ENCODE data around the gene SSBP4.
A peak's percentile ranks its signal among the peaks of the same experiment; 100 is the strongest.
"Not testable (repeated sequence)": the region's sequence is repeated elsewhere in the genome, so short reads cannot be mapped to it uniquely, and the experiment has no call there.

The SSBP4 gene

DNA sequence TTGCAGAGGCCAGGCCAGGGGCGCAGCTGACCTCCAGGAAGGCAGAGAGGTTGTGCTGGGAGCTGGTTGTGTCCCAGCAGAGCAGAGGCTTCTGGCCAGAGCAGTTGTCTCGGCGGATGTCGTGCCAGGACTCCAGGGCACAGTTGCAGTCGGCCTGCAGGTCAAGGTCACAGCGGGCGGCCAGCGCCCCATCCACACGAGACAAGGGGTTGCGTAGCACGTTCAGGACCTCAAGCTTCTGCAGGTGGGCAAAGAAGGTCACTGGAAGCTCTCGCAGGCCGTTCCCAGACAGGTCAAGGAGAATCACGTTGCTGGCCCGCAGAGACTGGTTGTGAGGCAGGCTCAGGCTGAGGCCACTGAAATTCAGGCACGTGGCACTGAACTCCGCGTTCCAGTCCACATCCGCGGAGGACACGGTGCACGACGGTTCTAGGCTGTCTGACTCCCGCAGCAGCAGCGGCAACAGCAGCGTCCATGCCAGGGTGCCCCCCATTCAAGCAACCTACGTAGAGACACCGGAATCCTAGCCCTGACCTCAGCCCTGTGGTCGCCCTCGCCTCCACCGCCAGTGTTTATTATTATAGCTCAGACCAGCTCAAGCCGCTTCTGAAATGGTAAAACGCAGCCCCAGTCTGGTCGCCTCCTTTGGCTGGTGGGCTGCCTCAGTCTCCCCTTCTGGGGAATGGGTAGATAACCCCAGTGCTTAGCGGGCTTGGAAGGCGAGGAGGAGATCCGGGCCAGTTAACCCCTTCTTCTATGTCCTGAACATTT lies 22.5 kb upstream of the SSBP4 start:
- no peak for DNase-seq

- DNase-seq, result no peak
Measured at GRCh38 chr19:18397242-18398202, 21.7 kb upstream of the SSBP4 start, which contains the start of gene LRRC25. TSS of gene LRRC25 (minus strand) at chr19:18397622. CDS start at chr19:18396963, 659 bp downstream.

GRCh38 chr19:18399008-18399407 lies 20.2 kb upstream of the SSBP4 start:
- no peak for DNase-seq

DNA sequence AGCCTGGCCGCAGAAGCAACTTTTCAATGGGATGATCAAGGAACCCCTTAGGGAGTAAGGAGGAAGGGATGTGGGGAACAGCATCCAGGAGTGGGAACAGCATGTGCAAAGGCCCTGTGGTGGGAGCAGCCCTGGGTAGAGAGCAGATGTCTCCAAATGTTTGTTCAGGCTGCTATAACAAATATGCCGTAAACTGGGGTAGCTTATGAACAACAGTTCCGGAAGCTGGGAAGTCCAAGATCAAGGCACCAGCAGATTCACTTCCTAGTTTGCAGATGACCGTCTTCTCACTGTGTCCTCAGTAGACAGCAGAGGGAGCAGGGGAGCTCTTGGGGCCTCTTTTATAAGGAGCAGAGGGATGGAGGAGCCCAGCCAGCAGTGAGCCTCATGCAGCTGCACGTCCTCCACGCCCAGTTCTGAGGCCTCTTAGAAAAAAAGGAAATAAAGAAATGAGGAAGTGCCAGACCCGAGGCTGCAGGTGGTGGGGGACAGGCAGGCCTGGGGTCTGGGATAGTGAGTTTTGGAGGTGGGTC lies 17.6 kb upstream of the SSBP4 start:
- DNase-seq, result no peak

DNA sequence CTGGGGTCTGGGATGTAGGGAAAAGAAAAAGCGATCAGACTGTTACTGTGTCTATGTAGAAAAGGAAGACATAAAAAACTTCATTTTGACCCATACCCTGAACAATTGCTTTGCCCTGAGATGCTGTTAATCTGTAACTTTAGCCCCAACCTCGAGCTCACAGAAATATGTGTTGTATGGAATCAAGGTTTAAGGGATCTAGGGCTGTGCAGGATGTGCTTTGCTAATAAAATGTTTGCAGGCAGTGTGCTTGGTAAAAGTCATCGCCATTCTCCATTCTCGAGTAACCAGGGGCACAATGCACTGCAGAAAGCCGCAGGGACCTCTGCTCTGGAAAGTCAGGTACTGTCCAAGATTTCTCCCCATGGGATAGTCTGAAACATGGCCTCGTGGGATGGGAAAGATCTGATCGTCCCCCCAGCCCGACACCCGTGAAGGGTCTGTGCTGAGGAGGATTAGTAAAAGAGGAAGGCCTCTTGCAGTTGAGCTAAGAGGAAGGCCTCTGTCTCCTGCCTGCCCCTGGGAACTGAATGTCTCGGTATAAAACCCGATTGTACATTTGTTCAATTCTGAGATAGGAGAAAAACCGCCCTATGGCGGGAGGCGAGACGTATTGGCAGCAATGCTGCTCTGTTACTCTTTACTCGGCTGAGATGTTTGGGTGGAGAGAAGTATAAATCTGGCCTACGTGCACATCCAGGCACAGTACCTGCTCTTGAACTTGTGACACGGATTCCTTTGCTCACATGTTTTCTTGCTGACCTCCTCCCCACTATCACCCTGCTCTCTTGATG lies 16.5 kb upstream of the SSBP4 start:
- not testable (repeated sequence) for DNase-seq

DNA sequence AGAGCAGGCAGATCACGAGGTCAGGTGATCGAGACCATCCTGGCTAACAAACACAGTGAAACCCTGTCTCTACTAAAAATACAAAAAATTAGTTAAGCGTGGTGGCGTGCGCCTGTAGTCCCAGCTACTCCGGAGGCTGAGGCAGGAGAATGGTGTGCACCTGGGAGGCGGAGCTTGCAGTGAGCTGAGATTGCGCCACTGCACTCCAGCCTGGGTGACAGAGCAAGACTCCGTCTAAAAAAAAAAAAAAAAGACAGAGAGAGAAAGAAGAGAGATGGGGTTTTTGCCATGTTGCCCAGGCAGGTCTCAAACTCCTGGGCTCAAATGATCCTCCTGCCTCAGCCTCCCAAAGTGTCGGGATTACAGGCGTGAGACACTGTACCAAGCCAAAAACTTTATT lies 13.4 kb upstream of the SSBP4 start:
- not testable (repeated sequence) for DNase-seq

GRCh38 chr19:18406749-18407148 lies 12.4 kb upstream of the SSBP4 start:
- no peak for DNase-seq

DNA sequence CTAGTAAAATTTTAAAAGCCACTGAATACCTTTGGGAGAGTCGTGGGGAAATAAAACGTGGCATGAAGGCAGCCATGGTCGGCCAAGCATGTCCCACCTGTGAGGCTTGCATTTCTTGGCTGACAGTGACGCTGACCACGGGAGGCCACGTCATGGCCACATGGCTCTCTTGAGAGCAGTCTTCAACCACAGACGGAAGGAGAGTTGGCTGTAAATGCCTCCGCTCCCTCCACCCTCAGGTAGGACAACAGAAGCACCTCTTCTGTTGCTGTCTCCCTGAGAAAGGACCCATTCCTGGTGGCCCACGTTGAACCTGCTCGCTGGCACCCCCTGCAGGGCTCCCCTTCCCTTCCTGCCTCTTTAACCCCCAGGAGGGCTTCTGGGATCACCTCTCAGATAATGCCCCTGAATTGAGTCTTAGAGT lies 11.1 kb upstream of the SSBP4 start:
- peak; percentile 56 for DNase-seq

DNA sequence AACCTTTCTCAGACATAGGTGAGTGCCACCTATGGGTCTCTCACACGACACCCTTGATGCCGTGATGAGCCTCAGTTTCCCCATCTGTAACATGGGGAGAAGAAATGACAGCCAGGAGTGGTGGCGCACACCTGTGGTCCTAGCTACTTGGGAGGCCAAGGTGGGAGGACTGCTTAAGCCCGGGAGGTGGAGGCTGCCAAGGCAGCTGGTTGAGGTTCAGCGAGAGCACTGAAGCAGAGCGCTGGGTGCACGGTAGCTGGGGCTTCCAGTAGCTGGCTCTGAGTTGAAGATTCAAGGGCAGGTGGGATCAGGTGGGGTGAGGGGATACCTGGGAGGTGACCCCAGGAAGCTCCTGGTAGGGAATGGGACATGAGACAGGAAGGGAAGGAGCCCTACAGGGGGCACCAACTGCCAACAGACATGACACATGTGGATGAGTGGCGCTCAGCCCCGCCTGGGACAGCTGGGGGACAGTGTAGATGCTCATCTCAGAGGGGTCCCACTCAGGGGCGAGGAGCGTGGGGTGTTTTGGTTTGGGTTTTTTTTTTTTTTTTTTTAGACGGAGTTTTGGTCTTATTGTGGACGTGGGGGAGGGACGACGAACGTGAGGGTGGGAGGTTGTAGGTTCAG lies 6.5 kb upstream of the SSBP4 start:
- DNase-seq, result no peak

DNA sequence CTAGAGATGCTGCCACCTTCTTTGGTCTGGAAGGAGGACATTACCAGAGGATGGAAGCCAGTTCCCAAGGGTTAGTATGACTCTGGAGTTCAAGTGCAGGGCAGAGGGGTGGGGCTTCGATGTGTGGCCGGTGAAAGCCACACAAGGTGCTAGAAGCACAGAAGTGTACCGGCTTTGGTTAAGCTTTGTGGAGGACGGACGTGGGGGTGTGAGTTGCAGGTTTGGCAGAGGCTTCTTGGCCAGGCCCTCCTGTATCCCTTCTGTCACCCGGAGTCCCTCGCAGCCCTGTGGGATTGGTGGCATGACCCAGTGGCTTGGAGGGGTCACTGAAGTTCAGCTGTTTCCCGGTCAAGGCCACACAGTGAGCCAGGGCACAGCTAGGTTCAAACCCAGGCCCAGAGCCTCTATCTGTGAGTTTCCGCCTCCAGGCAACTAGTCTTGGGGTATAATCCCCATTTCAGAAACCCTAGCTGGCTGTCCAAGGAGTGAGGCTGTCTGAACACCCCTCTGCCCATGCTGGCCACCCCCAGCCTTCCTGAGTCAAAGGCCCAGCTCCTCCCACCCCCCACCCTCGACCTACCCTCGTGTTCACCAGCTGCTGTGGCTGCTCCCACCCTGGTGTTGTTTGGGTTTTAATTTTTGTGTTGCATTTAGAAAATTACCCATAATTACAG lies 4.6 kb upstream of the SSBP4 start:
- DNase-seq, result no peak

DNA sequence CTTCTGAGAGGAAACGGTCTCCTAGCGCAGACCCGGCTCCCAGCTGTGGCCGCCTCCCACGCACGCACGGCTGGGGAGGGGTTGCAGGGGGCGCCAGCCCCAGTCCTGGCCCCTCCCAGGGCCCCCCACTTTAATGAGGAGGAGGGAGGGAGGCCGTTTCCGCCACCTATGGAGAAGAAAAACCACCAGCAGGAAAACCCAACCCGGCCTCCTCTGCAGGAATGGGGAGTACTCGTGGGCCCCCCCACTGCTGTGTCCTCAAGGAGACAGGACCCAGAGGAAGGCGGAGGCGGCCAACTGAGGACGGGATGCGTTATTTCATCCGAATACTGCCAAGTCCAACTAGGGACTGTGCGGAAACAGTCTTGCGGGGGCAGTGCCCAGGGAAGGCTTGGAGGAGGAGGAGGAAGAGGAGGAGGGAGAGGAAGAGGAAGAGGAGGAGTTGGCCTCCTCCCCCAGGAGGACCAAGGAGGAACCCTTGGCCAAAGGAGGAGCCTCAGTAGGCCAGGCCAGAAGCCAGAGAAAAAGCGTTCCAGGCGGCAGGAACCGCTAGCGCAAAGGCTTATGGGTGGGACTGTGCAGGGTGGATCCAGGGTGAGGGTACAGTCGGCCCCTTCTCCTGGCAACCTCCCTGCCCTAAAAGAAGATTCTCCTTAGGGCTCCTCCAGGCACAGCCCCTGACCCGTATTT lies 3.9 kb upstream of the SSBP4 start:
- no peak for DNase-seq

DNA sequence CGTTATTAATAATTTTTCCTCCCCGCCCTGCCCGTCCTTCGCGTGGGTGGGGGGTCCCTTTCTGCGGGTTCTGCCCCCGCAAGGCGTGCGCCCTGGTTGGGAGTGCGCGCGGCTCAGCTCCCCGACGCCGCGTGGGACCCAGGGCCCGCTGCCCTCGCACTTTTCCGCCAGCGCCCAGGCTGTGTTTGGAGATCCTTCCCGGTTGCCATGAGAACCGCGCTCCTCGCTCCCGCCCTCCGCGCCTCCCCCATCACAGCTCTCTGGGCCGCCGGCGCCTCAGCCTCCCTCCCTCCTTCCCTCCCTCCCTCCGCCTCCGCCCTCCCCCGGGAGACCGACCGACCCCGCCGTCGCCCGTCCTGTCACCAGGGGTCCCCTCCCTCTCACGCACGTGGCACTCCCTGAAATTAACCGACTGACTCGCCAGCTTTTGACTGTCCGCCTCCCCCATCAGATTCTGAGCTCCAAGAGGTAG lies 2.4 kb upstream of the SSBP4 start:
- peak; percentile 27 for DNase-seq

GRCh38 chr19:18417250-18418028 lies 1.8 kb upstream of the SSBP4 start:
- DNase-seq, result no peak

DNA sequence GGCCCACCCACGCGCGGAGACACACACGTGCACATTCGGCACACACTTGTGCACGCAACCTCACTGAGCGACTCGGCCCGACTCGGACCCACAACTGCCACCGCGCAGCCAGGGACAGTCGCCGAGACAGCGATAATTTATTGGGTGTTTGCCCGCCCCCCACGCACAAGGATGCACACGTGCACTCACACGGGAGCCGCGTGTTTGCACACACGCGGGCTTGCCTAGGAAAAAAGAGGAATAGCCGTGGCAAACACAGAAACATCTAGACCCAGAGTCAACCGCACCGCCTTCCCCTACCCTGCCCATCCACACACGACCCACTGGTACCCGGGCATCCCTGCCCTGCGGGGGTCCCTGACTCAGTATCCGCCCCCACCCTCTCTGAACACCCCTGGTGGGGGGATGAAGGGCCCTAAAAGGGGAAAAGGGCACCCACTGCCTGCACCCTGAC lies 1.1 kb upstream of the SSBP4 start:
- no peak for DNase-seq

DNA sequence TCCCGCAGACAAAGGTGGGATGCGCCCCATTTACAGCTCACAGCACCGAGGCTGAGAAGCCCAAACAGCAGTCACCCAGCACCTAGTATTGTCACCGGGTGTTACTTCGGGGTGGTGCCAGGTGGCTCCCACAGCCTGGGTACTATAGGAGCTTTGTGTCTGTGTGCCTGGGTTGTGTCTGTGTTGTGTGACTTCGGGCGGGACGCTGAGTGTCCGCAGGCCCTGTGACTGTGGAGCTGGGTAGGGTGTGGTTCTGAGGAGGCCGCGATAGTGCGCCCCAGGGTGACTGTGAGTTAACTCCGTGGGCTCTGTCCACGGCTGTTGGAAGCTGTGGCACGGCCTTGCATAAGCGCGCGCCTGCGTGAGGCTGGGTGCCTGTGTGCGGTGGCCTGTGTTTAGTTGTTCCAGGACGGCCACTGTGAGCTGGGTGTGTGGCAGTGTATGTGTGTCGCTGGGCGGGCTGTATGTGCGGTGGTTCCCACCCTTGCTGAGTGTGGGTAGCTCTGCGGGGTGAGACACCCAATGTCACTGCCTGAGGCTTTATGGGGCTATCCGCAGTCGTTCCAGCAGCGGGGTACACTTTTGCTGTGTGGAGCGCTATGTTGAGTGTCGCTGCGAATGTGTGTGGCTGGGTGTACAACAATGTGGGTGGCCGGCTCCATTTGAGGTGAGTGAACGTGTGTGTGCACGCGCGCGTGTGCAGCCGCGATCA lies 559 bp upstream of the SSBP4 start:
- no peak for DNase-seq

- no peak for DNase-seq
Measured at GRCh38 chr19:18419699-18420460, 682 bp downstream of the SSBP4 start.

DNA sequence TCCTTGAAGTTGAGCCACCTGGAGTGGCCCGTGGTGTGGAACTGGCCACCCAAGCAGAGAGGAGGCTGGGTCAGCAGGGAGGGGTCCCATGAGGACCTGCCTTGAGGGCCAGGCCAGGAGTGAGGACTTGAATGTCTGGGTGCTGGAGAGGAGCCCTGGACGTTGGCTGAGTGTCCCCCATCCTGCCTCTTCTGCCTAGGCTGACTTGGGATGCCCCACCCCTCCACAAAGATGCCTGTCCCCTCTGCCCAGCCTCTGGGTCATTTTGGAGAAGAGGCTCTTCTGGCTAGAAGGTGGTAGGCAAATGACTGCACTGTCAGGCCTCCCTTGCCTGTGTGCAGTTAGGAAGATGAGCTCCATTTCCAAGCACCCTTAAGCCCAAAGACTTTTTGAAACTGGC lies 1.7 kb downstream of the SSBP4 start:
- DNase-seq, result no peak

- no peak for DNase-seq
Measured at GRCh38 chr19:18421371-18421959, 2.3 kb downstream of the SSBP4 start.

Data from DMS79 (cell line).